Ectodermal cell (in vitro differentiated cells): ENCODE data around the gene MED25.

ENCODE experiments used
- H3K27ac ChIP-seq: 2 replicates; pipeline ENCODE4 v1.7.0; 2013; ENCODE audit warnings: mild to moderate bottlenecking, low read depth, low read length; ENCODE audit not compliant: insufficient read depth, poor library complexity, severe bottlenecking
- H3K27me3 ChIP-seq: 2 replicates; pipeline ENCODE4 v1.7.0; 2013; ENCODE audit warnings: mild to moderate bottlenecking, low read length; ENCODE audit not compliant: insufficient read depth, control insufficient read depth, poor library complexity, severe bottlenecking
- H3K36me3 ChIP-seq: one replicate; pipeline ENCODE4 v1.7.0; 2013; ENCODE audit warnings: low read length; ENCODE audit not compliant: control insufficient read depth, insufficient read depth
- H3K4me1 ChIP-seq: one replicate; pipeline ENCODE4 v1.7.0; 2013; ENCODE audit warnings: low read length; ENCODE audit not compliant: control insufficient read depth, insufficient read depth
- H3K4me3 ChIP-seq: 2 replicates; pipeline ENCODE4 v1.7.0; 2013; ENCODE audit warnings: low read depth, low read length, control low read depth; ENCODE audit not compliant: insufficient read depth
- H3K9me3 ChIP-seq: 2 replicates; pipeline ENCODE4 v1.7.0; 2013; ENCODE audit warnings: mild to moderate bottlenecking, low read length, moderate library complexity; ENCODE audit not compliant: control insufficient read depth
- WGBS, 2 experiments: methylation state at CpG; one replicate each; pipeline ENCODE4 v1.1.7; 2013; ENCODE audit warnings: missing lambda C conversion rate in 2 of 2; 5-methylcytosine and 5-hydroxymethylcytosine counted together

MED25 gene

GRCh38 chr19:49861541-49862378 is 43.7 kb downstream of the MED25 start:
- no peaks in the 10 kb centered on the region for H3K9me3 ChIP-seq
- H3K4me1 ChIP-seq = peaks cover 7% of the 10 kb centered on the region
- 93 to 94% methylated on average over 59 to 60 of the region's 60 CpGs for WGBS, 2 experiments
- H3K27ac ChIP-seq = no peak overlapping the region
- H3K4me3 ChIP-seq = no peak overlapping the region
- H3K36me3 ChIP-seq = peaks cover 62% of the 10 kb centered on the region
- no peaks in the 10 kb centered on the region for H3K27me3 ChIP-seq

DNA sequence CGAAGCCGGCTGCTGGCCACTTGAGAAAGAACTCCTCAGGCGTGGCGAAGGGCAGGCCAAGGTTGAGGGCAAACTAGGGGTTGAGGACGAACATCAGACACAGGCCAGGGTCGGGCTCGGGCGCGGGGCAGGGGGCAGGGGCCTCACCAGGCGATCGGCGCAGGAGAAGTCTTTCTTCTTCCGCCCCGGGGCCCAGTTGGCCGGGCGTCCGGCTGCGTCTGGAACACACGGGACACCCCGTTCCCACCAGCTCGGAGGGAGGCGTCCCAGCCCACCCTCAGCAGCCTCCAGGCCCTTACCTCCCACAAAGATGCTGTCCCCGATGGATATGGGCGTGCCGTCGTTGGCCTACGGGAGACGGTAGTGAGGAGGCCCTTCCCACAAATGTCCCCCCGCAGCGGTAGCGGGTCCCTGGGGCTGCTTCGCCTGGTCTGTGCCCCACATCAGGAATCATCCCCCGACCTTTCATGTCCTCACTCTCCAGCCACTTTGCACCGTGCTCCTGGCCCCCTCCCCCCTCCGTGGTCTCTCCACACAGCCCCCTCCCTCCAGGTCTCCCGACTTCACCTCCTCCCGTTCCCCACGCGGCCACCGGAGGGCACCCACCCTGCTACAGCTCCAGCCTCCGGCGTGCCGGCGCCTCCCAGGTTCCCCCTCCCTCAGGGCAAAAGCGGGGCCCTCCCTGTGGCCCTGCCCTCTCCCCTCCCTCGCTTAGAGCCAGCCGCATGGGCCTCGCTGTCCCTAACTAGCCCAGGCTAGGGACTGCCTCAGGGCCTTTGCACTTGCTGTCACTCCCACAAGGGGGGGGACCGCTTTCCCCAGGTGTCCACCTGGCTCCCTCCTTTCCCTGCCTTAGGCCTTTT is 44.5 kb downstream of the MED25 start:
- Histone ChIP-seq H3K27me3 (no peaks in the 10 kb centered on the region), H3K4me3 (no peak overlapping the region), H3K27ac (no peak overlapping the region), H3K9me3 (no peaks in the 10 kb centered on the region), H3K4me1 (peaks cover 7% of the 10 kb centered on the region), H3K36me3 (peaks cover 54% of the 10 kb centered on the region)
- 80 to 83% methylated on average over 49 of the region's 49 CpGs for WGBS, 2 experiments

DNA sequence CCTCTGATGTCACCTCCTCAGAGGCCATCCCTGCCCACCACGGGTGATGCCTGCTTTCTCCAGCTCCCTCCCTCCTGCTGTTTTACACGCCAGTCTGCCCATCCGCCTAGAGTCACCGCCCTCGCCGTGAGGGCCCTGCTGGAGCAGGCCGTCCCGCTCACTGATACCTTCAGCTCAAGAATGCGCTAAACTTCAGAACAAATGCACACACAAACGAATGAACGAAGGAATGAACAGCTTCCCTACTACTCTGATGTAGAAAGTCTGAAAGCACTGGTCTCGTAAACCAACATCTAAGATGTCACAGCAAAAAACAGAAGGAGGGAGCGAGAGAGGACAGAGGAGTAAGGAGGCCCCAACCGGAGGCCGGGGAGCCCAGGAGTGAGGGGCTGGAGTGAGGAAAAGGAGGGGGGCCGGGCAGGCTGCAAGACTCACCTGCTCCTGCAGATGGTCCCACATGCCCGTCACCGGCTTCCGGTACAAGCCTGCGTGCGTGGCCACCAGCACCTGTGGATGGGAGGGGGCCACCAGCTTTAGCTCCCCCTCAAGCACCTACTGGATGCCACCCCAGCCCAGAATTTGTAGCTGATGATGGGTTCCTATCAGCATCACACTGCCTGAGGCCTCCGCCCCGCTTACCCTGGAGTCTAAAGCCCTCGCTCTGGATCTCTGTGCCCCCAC is 45.3 kb downstream of the MED25 start:
- peaks cover 47% of the 10 kb centered on the region for H3K36me3 ChIP-seq

GRCh38 chr19:49863935-49864320 is 45.8 kb downstream of the MED25 start:
- WGBS, 2 experiments = 96% methylated on average over 17 of the region's 17 CpGs
- Histone ChIP-seq H3K27ac (no peak overlapping the region), H3K27me3 (no peaks in the 10 kb centered on the region), H3K9me3 (no peaks in the 10 kb centered on the region), H3K36me3 (peaks cover 43% of the 10 kb centered on the region), H3K4me1 (peaks cover 7% of the 10 kb centered on the region), H3K4me3 (no peak overlapping the region)

More for the DNA sequence above, 45.3 kb downstream of the MED25 start:
- peaks cover 7% of the 10 kb centered on the region for H3K4me1 ChIP-seq
- H3K9me3 ChIP-seq = no peaks in the 10 kb centered on the region
- H3K27me3 ChIP-seq = no peaks in the 10 kb centered on the region
- no peak overlapping the region for H3K4me3 ChIP-seq
- WGBS, 2 experiments = 93 to 94% methylated on average over 24 of the region's 24 CpGs
- no peak overlapping the region for H3K27ac ChIP-seq

- H3K9me3 ChIP-seq = no peaks in the 10 kb centered on the region
- 94% methylated on average over 13 of the region's 13 CpGs for WGBS, 2 experiments
- H3K36me3 ChIP-seq = peaks cover 35% of the 10 kb centered on the region
- H3K4me3 ChIP-seq = peak overlapping the region; percentile 17
- no peak overlapping the region for H3K27ac ChIP-seq
- peaks cover 7% of the 10 kb centered on the region for H3K4me1 ChIP-seq
- no peaks in the 10 kb centered on the region for H3K27me3 ChIP-seq
Observed at GRCh38 chr19:49864890-49865289, 46.8 kb downstream of the MED25 start.

GRCh38 chr19:49866933-49867782 is 49.1 kb downstream of the MED25 start, which contains the start of gene PNKP:
Gene PNKP (minus strand): TSS chr19:49867576. CDS start chr19:49867204, 372 bp downstream.
- Histone ChIP-seq H3K4me1 (peaks cover 7% of the 10 kb centered on the region), H3K9me3 (no peaks in the 10 kb centered on the region), H3K36me3 (peaks cover 20% of the 10 kb centered on the region), H3K27me3 (no peaks in the 10 kb centered on the region), H3K27ac (peak within 1 kb of the TSS; percentile 77), H3K4me3 (peak within 1 kb of the TSS; percentile 73)
- WGBS, 2 experiments = 0% methylated on average over 65 of the region's 65 CpGs

GRCh38 chr19:49869009-49869483 is 51.0 kb downstream of the MED25 start:
- H3K36me3 ChIP-seq = peaks cover 11% of the 10 kb centered on the region
- no peaks in the 10 kb centered on the region for H3K27me3 ChIP-seq
- peaks cover 7% of the 10 kb centered on the region for H3K4me1 ChIP-seq
- H3K27ac ChIP-seq = peak overlapping the region; percentile 52
- H3K9me3 ChIP-seq = no peaks in the 10 kb centered on the region
- H3K4me3 ChIP-seq = peak overlapping the region; percentile 37
- 7 to 10% methylated on average over 14 to 15 of the region's 15 CpGs for WGBS, 2 experiments

DNA sequence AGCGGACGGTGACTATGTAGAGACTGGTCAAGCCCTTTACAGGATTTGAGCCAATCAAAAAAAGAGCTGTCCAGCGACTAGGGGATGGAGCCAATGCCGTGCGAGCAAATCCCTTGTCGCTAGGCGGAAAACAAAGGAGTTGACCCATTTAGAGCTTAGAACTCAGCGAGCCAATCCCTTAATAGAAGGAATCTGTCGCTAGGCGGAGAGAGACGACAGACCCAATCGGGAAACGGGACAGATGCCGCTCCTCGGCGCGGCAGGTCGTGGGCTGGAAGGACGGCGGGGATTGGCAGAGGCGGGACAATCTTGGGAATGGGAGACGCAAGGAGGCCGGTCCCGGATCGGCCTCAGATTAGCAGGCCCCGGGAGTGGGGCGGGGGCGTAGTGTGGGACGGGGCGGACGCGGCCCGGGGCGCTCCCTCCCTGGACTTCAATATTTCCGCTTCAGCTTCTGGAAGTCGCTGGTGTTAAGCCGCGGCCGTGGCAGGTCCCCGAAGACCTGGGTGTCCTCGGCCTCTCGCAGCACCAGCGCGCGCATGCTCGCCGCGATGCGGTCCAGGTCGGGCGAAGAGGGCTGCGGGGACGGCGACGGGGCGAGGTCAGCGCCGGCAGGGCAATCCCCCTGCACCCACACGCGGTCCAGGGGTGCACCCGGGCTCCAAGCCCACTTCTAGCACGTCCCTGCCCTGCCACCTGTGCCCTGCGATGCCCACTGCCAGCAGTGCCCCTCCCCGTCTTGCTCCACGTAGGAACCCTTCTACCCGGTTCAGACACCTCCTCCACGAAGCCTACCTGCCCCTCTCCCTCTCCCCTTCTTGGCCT is 51.6 kb downstream of the MED25 start:
- 3% methylated on average over 67 of the region's 67 CpGs for WGBS, 2 experiments
- Histone ChIP-seq H3K9me3 (no peaks in the 10 kb centered on the region), H3K27me3 (no peaks in the 10 kb centered on the region), H3K27ac (peak overlapping the region; percentile 82), H3K36me3 (peaks cover 5% of the 10 kb centered on the region), H3K4me3 (peak overlapping the region; percentile 53), H3K4me1 (peaks cover 7% of the 10 kb centered on the region)
